Tibial artery (tissue), 4 donors: ENCODE data around the gene CLRN3.

Source experiments
- DNase-seq, 2 donors: peaks; one replicate each; pipeline ENCODE4 v3.0.0-alpha.2; 2019
- H3K27ac ChIP-seq, 2 donors: fragments of 200-600 bp; sonication (generic) in 1 of 2; 1 replicate in 1 of 2; 2 replicates in 1 of 2; pipeline ENCODE4 v1.5.1; 2018 to 2019; ENCODE audit warnings: mild to moderate bottlenecking in 1 of 2
- H3K27me3 ChIP-seq, 2 donors: fragments of 200-600 bp; sonication (generic) in 1 of 2; one replicate each; pipeline versions ENCODE4 v1.5.1 to v1.6.0; 2016 to 2019
- H3K36me3 ChIP-seq, 3 donors: fragments of 200-600 bp; sonication (generic) in 2 of 3; one replicate each; pipeline ENCODE4 v1.5.1; 2016 to 2019; ENCODE audit warnings: mild to moderate bottlenecking in 2 of 3
- H3K4me1 ChIP-seq, 4 donors: fragments of 200-600 bp; sonication (generic) in 2 of 4; 1 replicate in 3 of 4; 2 replicates in 1 of 4; pipeline ENCODE4 v1.5.1; 2016 to 2019
- H3K4me3 ChIP-seq, 2 donors: fragments of 200-600 bp; sonication (generic) in 1 of 2; 1 replicate in 1 of 2; 2 replicates in 1 of 2; pipeline ENCODE4 v1.5.1; 2018 to 2019; ENCODE audit warnings: mild to moderate bottlenecking in 2 of 2
- H3K9me3 ChIP-seq, 3 donors: fragments of 200-600 bp; sonication (generic) in 1 of 3; one replicate each; pipeline ENCODE4 v1.5.1; 2016 to 2019
- CTCF ChIP-seq, 2 experiments: fragments of 200-600 bp in 1 of 2; fragments of 450-650 bp in 1 of 2; IDR thresholded peaks; one replicate each; pipeline ENCODE4 v1.5.1; 2017 to 2019; ENCODE audit warnings: antibody characterized with exemption in 2 of 2, mild to moderate bottlenecking in 1 of 2, moderate library complexity in 1 of 2
- intact Hi-C: fragments of 100-400 bp; cut with DNase I; formaldehyde crosslinking; loops from one replicate; pipeline ENCODE4 v1.15.0; 2023; ENCODE audit warnings: low total_unique reads

Gene CLRN3

GRCh38 chr10:127892743-127893142 lies at the start of gene CLRN3:
Gene CLRN3 (minus strand): TSS chr10:127892941. CDS start chr10:127892784, 157 bp downstream.
- Histone ChIP-seq H3K9me3 (peaks cover 0 to 4% (median 0%) of the 10 kb centered on the region in 3 donors), H3K36me3 (no peaks in the 10 kb centered on the region), H3K4me1 (peaks cover 0 to 7% (median 3%) of the 10 kb centered on the region in 4 donors), H3K27ac (no peak within 1 kb of the TSS), H3K4me3 (no peak within 1 kb of the TSS), H3K27me3 (no peaks in the 10 kb centered on the region)
- TF ChIP-seq CTCF (IDR thresholded peaks at IDR 0.05): no peak
- DNase-seq: no peak
- intact Hi-C loops: no loop called here

GRCh38 chr10:127940866-127941640 lies 48.3 kb upstream of the CLRN3 start:
- intact Hi-C loops: no loop called here
- TF ChIP-seq CTCF (IDR thresholded peaks at IDR 0.05): no peak
- Histone ChIP-seq H3K9me3 (no peaks in the 10 kb centered on the region), H3K36me3 (no peaks in the 10 kb centered on the region), H3K27ac (no peak overlapping the region), H3K27me3 (no peaks in the 10 kb centered on the region), H3K4me3 (no peak overlapping the region), H3K4me1 (no peaks in the 10 kb centered on the region)
- no peak for DNase-seq

- TF ChIP-seq CTCF (IDR thresholded peaks at IDR 0.05): no peak
- intact Hi-C loops: no loop called here
- no peak for DNase-seq
- Histone ChIP-seq H3K36me3 (no peaks in the 10 kb centered on the region), H3K27ac (no peak overlapping the region), H3K4me1 (no peaks in the 10 kb centered on the region), H3K27me3 (peaks cover 0 to 4% of the 10 kb centered on the region in 2 donors), H3K9me3 (no peaks in the 10 kb centered on the region), H3K4me3 (no peak overlapping the region)
Measured at GRCh38 chr10:127939786-127940330, 47.1 kb upstream of the CLRN3 start.

GRCh38 chr10:127937915-127938463 lies 45.2 kb upstream of the CLRN3 start:
- no peaks in the 10 kb centered on the region for H3K4me1 ChIP-seq
- H3K27me3 ChIP-seq: peaks cover 0 to 4% of the 10 kb centered on the region in 2 donors
- no peak for TF ChIP-seq CTCF (IDR thresholded peaks at IDR 0.05)
- no peak for DNase-seq
- H3K9me3 ChIP-seq: no peaks in the 10 kb centered on the region
- intact Hi-C loops: no loop called here
- H3K36me3 ChIP-seq: no peaks in the 10 kb centered on the region
- H3K27ac ChIP-seq: no peak overlapping the region
- no peak overlapping the region for H3K4me3 ChIP-seq

GRCh38 chr10:127937069-127937468 lies 44.3 kb upstream of the CLRN3 start:
- Histone ChIP-seq H3K27me3 (peaks cover 0 to 4% of the 10 kb centered on the region in 2 donors), H3K9me3 (no peaks in the 10 kb centered on the region), H3K27ac (no peak overlapping the region), H3K36me3 (no peaks in the 10 kb centered on the region), H3K4me1 (no peaks in the 10 kb centered on the region), H3K4me3 (no peak overlapping the region)
- intact Hi-C loops: no loop called here
- DNase-seq: no peak
- TF ChIP-seq CTCF (IDR thresholded peaks at IDR 0.05): no peak
